Spinal cord (tissue), 10 donors: ENCODE results near the gene TUFM. TPM values are rescaled to one million over a fixed set of nuclear protein-coding genes. Genes with fewer than 3 reads are reported as not detected.

Experiments
- DNase-seq, 6 donors: peaks; one replicate each; pipeline versions ENCODE4 v3.0.0 to v3.0.0-alpha.2; 2013 to 2015; ENCODE audit warnings: low spot score in 6 of 6, low read depth in 4 of 6
- H3K27ac ChIP-seq: one replicate; pipeline ENCODE4 v1.5.1; 2013; ENCODE audit warnings: low read depth, low read length, control low read depth
- H3K27me3 ChIP-seq: one replicate; pipeline ENCODE4 v1.6.1; 2013; ENCODE audit warnings: low read length; ENCODE audit not compliant: control insufficient read depth, insufficient read depth
- H3K36me3 ChIP-seq: one replicate; pipeline ENCODE4 v1.6.1; 2013; ENCODE audit warnings: low read length; ENCODE audit not compliant: control insufficient read depth, insufficient read depth
- H3K4me1 ChIP-seq: one replicate; pipeline ENCODE4 v1.6.1; 2013; ENCODE audit warnings: low read length; ENCODE audit not compliant: control insufficient read depth, insufficient read depth
- H3K4me3 ChIP-seq: one replicate; pipeline ENCODE4 v1.5.1; 2013; ENCODE audit warnings: low read depth, low read length, control low read depth
- H3K9me3 ChIP-seq: one replicate; pipeline ENCODE4 v1.6.1; 2013; ENCODE audit warnings: low read length; ENCODE audit not compliant: control insufficient read depth, insufficient read depth
- WGBS: methylation state at CpG from one replicate; pipeline ENCODE4 v1.1.5; 2013; ENCODE audit warnings: missing lambda C conversion rate; ENCODE audit not compliant: insufficient coverage; 5-methylcytosine and 5-hydroxymethylcytosine counted together
- polyA plus RNA-seq, 2 donors: library from polyadenylated mRNA; unstranded; fragments of 120-200 nt; gene quantifications; one replicate each; pipeline ENCODE4 v1.2.1, GENCODE V29; 2013; ENCODE audit not compliant: insufficient read length in 2 of 2
- total RNA-seq, 2 donors: library from RNA; depleted of rRNA in 1 of 2; stranded (reverse); fragments of 120-200 nt in 1 of 2; fragments of >200 nt in 1 of 2; gene quantifications; one replicate each; pipeline versions ENCODE4 v1.2.3 to v1.2.4, GENCODE V29; 2013 to 2014
- donor health status: healthy.

The TUFM gene
- total and polyA plus RNA-seq, 4 donors: 56.9 to 243 (median 181) TPM

GRCh38 chr16:28865722-28866453 lies 19.7 kb upstream of the TUFM start:
- Histone ChIP-seq H3K4me3 (no peak overlapping the region), H3K36me3 (peaks cover 54% of the 10 kb centered on the region), H3K9me3 (no peaks in the 10 kb centered on the region), H3K27me3 (no peaks in the 10 kb centered on the region), H3K27ac (no peak overlapping the region), H3K4me1 (peaks cover 36% of the 10 kb centered on the region)
- no peak for DNase-seq
- WGBS: 79% methylated on average over 27 of the region's 32 CpGs

GRCh38 chr16:28865001-28865688 lies 19.0 kb upstream of the TUFM start:
- no peak overlapping the region for H3K4me3 ChIP-seq
- peaks cover 36% of the 10 kb centered on the region for H3K4me1 ChIP-seq
- H3K9me3 ChIP-seq: no peaks in the 10 kb centered on the region
- no peaks in the 10 kb centered on the region for H3K27me3 ChIP-seq
- peaks cover 46% of the 10 kb centered on the region for H3K36me3 ChIP-seq
- H3K27ac ChIP-seq: no peak overlapping the region
- WGBS: 91% methylated on average over 9 of the region's 12 CpGs
- no peak for DNase-seq

- WGBS: under 1% methylated on average over 26 of the region's 42 CpGs
- H3K4me1 ChIP-seq: peaks cover 36% of the 10 kb centered on the region
- peak in 2 of 6 donors; percentile 15 to 47 for DNase-seq
- peak overlapping the region; percentile 95 for H3K27ac ChIP-seq
- H3K27me3 ChIP-seq: no peaks in the 10 kb centered on the region
- H3K36me3 ChIP-seq: peaks cover 36% of the 10 kb centered on the region
- H3K9me3 ChIP-seq: no peaks in the 10 kb centered on the region
- peak overlapping the region; percentile 94 for H3K4me3 ChIP-seq
Measured at GRCh38 chr16:28863929-28864793, 18.0 kb upstream of the TUFM start.

GRCh38 chr16:28859326-28859725 lies 13.2 kb upstream of the TUFM start:
- Histone ChIP-seq H3K27me3 (no peaks in the 10 kb centered on the region), H3K27ac (no peak overlapping the region), H3K36me3 (no peaks in the 10 kb centered on the region), H3K4me3 (no peak overlapping the region), H3K9me3 (no peaks in the 10 kb centered on the region), H3K4me1 (peaks cover 13% of the 10 kb centered on the region)
- DNase-seq: no peak
- WGBS: 86% methylated on average over 3 of the region's 4 CpGs

- no peak overlapping the region for H3K27ac ChIP-seq
Measured at GRCh38 chr16:28858421-28858820, 12.3 kb upstream of the TUFM start.

GRCh38 chr16:28846933-28847273 lies 755 bp upstream of the TUFM start:
- Histone ChIP-seq H3K36me3 (peaks cover 30% of the 10 kb centered on the region), H3K9me3 (no peaks in the 10 kb centered on the region), H3K4me3 (peak overlapping the region; percentile 81), H3K27ac (peak overlapping the region; percentile 91), H3K4me1 (peaks cover 25% of the 10 kb centered on the region), H3K27me3 (no peaks in the 10 kb centered on the region)
- no CpG with 5 or more reads among the region's 5 CpGs for WGBS
- no peak for DNase-seq

More at GRCh38 chr16:28858421-28858820, 12.3 kb upstream of the TUFM start:
- DNase-seq: no peak
- Histone ChIP-seq H3K4me3 (no peak overlapping the region), H3K9me3 (no peaks in the 10 kb centered on the region), H3K27me3 (no peaks in the 10 kb centered on the region), H3K36me3 (no peaks in the 10 kb centered on the region), H3K4me1 (peaks cover 10% of the 10 kb centered on the region)
- 98% methylated on average over 6 of the region's 8 CpGs for WGBS

- DNase-seq: no peak
- WGBS: under 1% methylated on average over 16 of the region's 16 CpGs
- Histone ChIP-seq H3K4me1 (peaks cover 25% of the 10 kb centered on the region), H3K27me3 (no peaks in the 10 kb centered on the region), H3K9me3 (no peaks in the 10 kb centered on the region), H3K4me3 (peak overlapping the region; percentile 81), H3K27ac (peak overlapping the region; percentile 48), H3K36me3 (peaks cover 40% of the 10 kb centered on the region)
Measured at GRCh38 chr16:28845761-28846079, 428 bp downstream of the TUFM start.

GRCh38 chr16:28845293-28845692 lies 855 bp downstream of the TUFM start:
- WGBS: 74% methylated on average over 7 of the region's 10 CpGs
- peak overlapping the region; percentile 81 for H3K4me3 ChIP-seq
- H3K9me3 ChIP-seq: no peaks in the 10 kb centered on the region
- no peak overlapping the region for H3K27ac ChIP-seq
- H3K4me1 ChIP-seq: peaks cover 25% of the 10 kb centered on the region
- no peak for DNase-seq
- H3K36me3 ChIP-seq: peaks cover 42% of the 10 kb centered on the region
- no peaks in the 10 kb centered on the region for H3K27me3 ChIP-seq

- DNase-seq: no peak
- H3K4me3 ChIP-seq: no peak overlapping the region
- no peak overlapping the region for H3K27ac ChIP-seq
- peaks cover 43% of the 10 kb centered on the region for H3K36me3 ChIP-seq
- H3K27me3 ChIP-seq: no peaks in the 10 kb centered on the region
- H3K9me3 ChIP-seq: no peaks in the 10 kb centered on the region
- WGBS: 93% methylated on average over 19 of the region's 19 CpGs
- H3K4me1 ChIP-seq: peaks cover 25% of the 10 kb centered on the region
Measured at GRCh38 chr16:28844226-28844885, 1.8 kb downstream of the TUFM start.
